HepG2 (cell line): Measurements from ENCODE around the gene ATP6V1G2. TPM values are rescaled to one million over a fixed set of nuclear protein-coding genes. Genes with fewer than 3 reads are reported as not detected.
A peak's percentile ranks its signal among the peaks of the same experiment; 100 is the strongest.

Experiments
- PRDM10 ChIP-seq: sonication (generic); formaldehyde crosslinking; IDR thresholded peaks from 2 replicates; pipeline ENCODE4 v1.4.0; 2020; ENCODE audit warnings: low read depth, missing genetic modification reagents
- SP5 ChIP-seq: IDR thresholded peaks from 2 replicates; pipeline ENCODE4 v1.6.1; 2016; ENCODE audit warnings: low read depth, borderline replicate concordance
- SRY ChIP-seq: sonication (generic); formaldehyde crosslinking; IDR thresholded peaks from 2 replicates; pipeline ENCODE4 v1.8.0; 2022; ENCODE audit warnings: mild to moderate bottlenecking, missing genetic modification reagents
- USF2 ChIP-seq, 2 experiments: sonication (generic) in 1 of 2; formaldehyde crosslinking in 1 of 2; IDR thresholded peaks; 2 replicates each; pipeline versions ENCODE4 v1.5.1 to v1.6.1; 2011 to 2020; ENCODE audit warnings: borderline replicate concordance in 1 of 2, low read depth in 1 of 2, low read length in 1 of 2, mild to moderate bottlenecking in 1 of 2, missing genetic modification reagents in 1 of 2, moderate library complexity in 1 of 2
- ZMYM4 ChIP-seq: sonication (generic); formaldehyde crosslinking; IDR thresholded peaks from 2 replicates; pipeline ENCODE4 v1.8.1; 2023; ENCODE audit warnings: mild to moderate bottlenecking, missing genetic modification reagents
- ZNF503 ChIP-seq: sonication (generic); formaldehyde crosslinking; IDR thresholded peaks from 2 replicates; pipeline ENCODE4 v1.4.0; 2020; ENCODE audit warnings: missing genetic modification reagents
- ZNF629 ChIP-seq: sonication (generic); formaldehyde crosslinking; conservative IDR thresholded peaks from 2 replicates; pipeline ENCODE4 v1.5.0; 2020; ENCODE audit warnings: missing genetic modification reagents
- polyA plus RNA-seq, 8 experiments: library from polyadenylated mRNA; depleted of rRNA in 3 of 8; stranded (reverse) in 7 of 8; unstranded in 1 of 8; fragments of >200 nt; fragmentation: Illumina TruSeq in 4 of 8; extraction: Trizol in 4 of 8; gene quantifications; 2 replicates each; pipeline versions ENCODE4 v1.2.1 to v1.2.3, GENCODE V29; 2011 to 2016; ENCODE audit warnings: low read depth in 4 of 8, missing spikeins in 1 of 8, mixed read lengths in 1 of 8; ENCODE audit not compliant: insufficient read depth in 1 of 8
- total RNA-seq, 5 experiments: library from RNA; depleted of rRNA; stranded (reverse); fragments of >200 nt; fragmentation: Illumina TruSeq; extraction: Trizol; gene quantifications; 2 replicates each; pipeline ENCODE4 v1.2.3, GENCODE V29; 2016; ENCODE audit warnings: low read depth in 1 of 5
- TF ChIP-seq, protein P1 (sequence below): sonication (generic); formaldehyde crosslinking; IDR thresholded peaks from 2 replicates; pipeline ENCODE4 v1.8.0; 2022; ENCODE audit warnings: mild to moderate bottlenecking, missing genetic modification reagents
- TF ChIP-seq, protein P2 (sequence below): sonication (generic); formaldehyde crosslinking; IDR thresholded peaks from 2 replicates; pipeline ENCODE4 v1.5.0; 2020; ENCODE audit warnings: mild to moderate bottlenecking, missing genetic modification reagents

ATP6V1G2 gene
- total and polyA plus RNA-seq, 2 of the 13 experiments (the other 11 are each of a cell fraction or from before 2014, with no cell fraction given) = 0.27 to 0.83 TPM

- TF ChIP-seq PRDM10 (CRISPR knock-in tag) (peak; percentile 95), SRY (CRISPR knock-in tag) (peak; percentile 63; the same call in 1 of the 2 replicates), ZNF629 (CRISPR knock-in tag) (peak; percentile 50; the same call in 1 of the 2 replicates), USF2 (IDR thresholded peaks at IDR 0.05; ENCODE audit: low read depth, low read length) (no peak), USF2 (CRISPR knock-in tag; IDR thresholded peaks at IDR 0.05; ENCODE audit: borderline replicate concordance) (0 out of 2 replicates have a peak, but pooled peaks have one; percentile 25), SP5 (CRISPR knock-in tag) (peak; percentile 40; the same call in 1 of the 2 replicates), ZMYM4 (CRISPR knock-in tag) (peak; percentile 31; the same call in 1 of the 2 replicates), ZNF503 (peak; percentile 32; the same call in 1 of the 2 replicates)
- TF ChIP-seq, protein P1, sequence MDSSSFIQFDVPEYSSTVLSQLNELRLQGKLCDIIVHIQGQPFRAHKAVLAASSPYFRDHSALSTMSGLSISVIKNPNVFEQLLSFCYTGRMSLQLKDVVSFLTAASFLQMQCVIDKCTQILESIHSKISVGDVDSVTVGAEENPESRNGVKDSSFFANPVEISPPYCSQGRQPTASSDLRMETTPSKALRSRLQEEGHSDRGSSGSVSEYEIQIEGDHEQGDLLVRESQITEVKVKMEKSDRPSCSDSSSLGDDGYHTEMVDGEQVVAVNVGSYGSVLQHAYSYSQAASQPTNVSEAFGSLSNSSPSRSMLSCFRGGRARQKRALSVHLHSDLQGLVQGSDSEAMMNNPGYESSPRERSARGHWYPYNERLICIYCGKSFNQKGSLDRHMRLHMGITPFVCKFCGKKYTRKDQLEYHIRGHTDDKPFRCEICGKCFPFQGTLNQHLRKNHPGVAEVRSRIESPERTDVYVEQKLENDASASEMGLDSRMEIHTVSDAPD (CRISPR knock-in tag) = no peak
- TF ChIP-seq, protein P2, sequence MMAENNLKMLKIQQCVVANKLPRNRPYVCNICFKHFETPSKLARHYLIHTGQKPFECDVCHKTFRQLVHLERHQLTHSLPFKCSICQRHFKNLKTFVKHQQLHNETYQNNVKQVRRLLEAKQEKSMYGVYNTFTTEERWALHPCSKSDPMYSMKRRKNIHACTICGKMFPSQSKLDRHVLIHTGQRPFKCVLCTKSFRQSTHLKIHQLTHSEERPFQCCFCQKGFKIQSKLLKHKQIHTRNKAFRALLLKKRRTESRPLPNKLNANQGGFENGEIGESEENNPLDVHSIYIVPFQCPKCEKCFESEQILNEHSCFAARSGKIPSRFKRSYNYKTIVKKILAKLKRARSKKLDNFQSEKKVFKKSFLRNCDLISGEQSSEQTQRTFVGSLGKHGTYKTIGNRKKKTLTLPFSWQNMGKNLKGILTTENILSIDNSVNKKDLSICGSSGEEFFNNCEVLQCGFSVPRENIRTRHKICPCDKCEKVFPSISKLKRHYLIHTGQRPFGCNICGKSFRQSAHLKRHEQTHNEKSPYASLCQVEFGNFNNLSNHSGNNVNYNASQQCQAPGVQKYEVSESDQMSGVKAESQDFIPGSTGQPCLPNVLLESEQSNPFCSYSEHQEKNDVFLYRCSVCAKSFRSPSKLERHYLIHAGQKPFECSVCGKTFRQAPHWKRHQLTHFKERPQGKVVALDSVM = 0 out of 2 replicates have a peak, but pooled peaks have one; percentile 8
Measured at GRCh38 chr6:31497531-31498476, 48.6 kb downstream of the ATP6V1G2 start, which contains the start of gene MICB (continued).
